Mammary epithelial cell (primary cell): ENCODE data around the gene KCNH5.

ENCODE experiments used
- CTCF ChIP-seq, 2 donors: IDR thresholded peaks in 1 of 2; conservative IDR thresholded peaks in 1 of 2; 2 replicates each; pipeline ENCODE4 v1.5.1; 2011 to 2012; ENCODE audit warnings: inconsistent platforms in 2 of 2, low read length in 2 of 2, mild to moderate bottlenecking in 2 of 2, control low read depth in 1 of 2, low read depth in 1 of 2; ENCODE audit not compliant: insufficient read depth in 1 of 2; ENCODE audit errors: extremely low read depth in 1 of 2
- EZH2 ChIP-seq: IDR thresholded peaks from 2 replicates; pipeline ENCODE4 v1.6.1; 2012; ENCODE audit warnings: low read length, inconsistent platforms, borderline replicate concordance

- TF ChIP-seq CTCF (conservative IDR thresholded peaks at IDR 0.05 in 1 of 2, IDR thresholded peaks at IDR 0.05 in 1 of 2; ENCODE audit: extremely low read depth in 1 of 2, insufficient read depth in 1 of 2, low read depth in 1 of 2, low read length in 2 of 2) (no peak), EZH2 (no peak)
These were observed 61.4 kb downstream of the KCNH5 start for GRCh38 chr14:62983821-62984220.
